UCSD-AML1 (cell line): ENCODE results near the gene OOSP4B.
"Not testable (repeated sequence)": the region's sequence is repeated elsewhere in the genome, so short reads cannot be mapped to it uniquely, and the experiment has no call there.

Source experiments
- DNase-seq: peaks from one replicate; lab custom pipeline; 2025; ENCODE audit not compliant: unreplicated experiment; lab: John Stamatoyannopoulos, UW

The OOSP4B gene

DNA sequence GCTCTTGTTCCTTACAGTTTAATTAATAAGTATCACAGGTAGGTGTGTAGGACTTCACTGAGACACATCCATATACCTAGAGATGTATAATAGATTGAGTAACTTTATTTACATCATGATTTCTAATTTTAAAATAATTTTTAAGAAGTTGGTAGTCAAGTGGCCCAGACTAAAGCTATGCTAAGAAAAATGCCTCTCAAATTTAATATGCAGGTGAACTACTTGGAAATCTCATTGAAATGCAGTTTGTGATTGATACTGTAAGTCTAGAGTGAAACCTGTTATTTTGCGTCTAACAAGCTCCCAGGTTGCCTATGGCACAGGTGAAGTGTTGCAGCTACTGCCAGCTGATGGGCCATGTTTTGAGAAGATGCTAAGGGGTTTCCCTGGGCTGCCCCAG lies at the start of gene OOSP4B:
Gene OOSP4B (plus strand): TSS at position 301 of the 400 bp plus-strand sequence.
- no peak for DNase-seq

GRCh38 chr11:59967677-59968394 lies 49.1 kb upstream of the OOSP4B start:
- DNase-seq = no peak

- DNase-seq = no peak
Observed at GRCh38 chr11:59968395-59968783, 48.6 kb upstream of the OOSP4B start.

DNA sequence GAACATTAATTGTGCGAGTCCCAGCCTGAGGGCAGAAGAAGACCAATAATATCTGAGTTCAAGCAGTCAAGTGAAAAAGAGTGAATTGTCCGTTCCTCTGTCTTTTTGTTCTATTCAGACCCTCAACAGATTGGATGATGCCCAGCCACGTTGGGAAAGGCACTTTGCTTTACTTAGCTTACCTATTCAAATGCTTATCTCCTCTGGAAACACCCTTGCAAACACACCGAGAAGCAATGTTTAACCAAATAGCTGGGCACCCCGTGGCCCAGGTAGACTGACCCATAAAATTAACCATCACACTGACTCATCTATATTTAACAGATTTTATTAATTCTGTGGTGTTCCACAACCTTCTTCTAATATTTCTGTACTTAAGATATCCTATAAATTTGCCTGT lies 43.9 kb upstream of the OOSP4B start:
- no peak for DNase-seq

DNA sequence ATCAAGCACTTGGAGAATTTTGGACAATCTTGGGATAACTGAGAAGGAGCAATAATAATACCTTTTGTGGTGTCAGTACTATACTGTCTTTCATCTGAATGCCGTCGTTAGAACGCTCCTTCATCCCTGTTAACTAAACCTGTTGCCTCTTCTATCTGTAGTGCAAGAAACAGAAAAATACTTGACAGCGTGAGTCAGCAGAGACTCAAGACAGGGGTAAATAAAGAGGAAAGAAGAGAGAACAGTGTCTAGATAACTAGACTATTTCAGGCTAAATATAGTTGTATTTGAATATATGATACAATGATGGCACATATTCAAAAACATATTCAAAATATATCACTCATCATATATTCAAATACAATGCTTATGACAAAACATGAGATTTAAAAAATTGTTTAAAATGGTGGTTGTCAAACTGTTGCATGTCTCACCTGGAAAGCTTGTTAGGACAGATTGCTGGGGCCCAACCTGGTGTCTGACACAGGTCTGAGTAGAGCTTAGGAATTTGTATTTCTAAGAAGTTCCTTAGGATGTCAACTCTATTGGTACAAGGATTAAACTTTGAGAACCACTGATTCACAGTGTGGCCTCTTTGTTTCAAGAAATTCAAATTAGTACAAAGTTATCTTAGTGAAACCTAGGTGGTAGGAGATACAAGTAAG lies 35.7 kb upstream of the OOSP4B start:
- no peak for DNase-seq

GRCh38 chr11:59982037-59982436 lies 34.9 kb upstream of the OOSP4B start:
- not testable (repeated sequence) for DNase-seq

DNA sequence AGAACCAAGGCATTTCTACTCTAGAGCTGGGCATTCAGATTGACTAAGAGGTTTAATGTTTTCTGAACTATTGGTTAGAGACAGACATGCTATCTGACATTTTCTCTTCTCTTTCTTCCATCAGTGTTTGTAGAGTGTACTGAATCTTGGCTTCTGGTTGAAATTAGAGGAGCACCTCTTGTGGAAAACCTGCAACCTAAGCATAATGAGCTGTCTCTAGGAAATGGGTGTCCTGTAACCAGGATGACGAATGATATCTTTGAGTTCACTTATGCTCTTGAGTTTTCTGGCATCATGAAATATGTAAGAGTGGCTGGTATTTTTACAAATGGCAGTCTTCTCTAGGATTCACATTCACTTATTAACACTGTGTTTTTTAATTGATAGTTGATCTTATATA lies 33.8 kb upstream of the OOSP4B start:
- DNase-seq = no peak

- DNase-seq = no peak
Observed at GRCh38 chr11:59984368-59984767, 32.6 kb upstream of the OOSP4B start.

DNA sequence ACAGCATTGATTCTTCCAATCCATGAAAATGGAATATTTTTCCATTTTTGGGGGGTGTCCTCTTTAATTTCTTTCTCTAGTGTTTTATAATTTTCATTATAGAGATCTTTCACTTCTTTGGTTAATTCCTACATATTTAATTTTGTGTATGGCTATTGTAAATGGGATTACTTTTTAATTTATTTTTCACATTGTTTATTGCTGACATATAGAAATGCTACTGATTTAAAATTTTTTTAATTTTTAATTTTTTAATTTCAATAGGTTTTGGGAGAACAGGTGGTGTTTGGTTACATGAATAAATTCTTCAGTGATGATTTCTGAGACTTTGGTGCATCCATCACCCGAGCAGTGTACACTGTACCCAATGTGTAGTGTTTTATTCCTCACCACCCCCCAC lies 26.6 kb upstream of the OOSP4B start:
- no peak for DNase-seq

DNA sequence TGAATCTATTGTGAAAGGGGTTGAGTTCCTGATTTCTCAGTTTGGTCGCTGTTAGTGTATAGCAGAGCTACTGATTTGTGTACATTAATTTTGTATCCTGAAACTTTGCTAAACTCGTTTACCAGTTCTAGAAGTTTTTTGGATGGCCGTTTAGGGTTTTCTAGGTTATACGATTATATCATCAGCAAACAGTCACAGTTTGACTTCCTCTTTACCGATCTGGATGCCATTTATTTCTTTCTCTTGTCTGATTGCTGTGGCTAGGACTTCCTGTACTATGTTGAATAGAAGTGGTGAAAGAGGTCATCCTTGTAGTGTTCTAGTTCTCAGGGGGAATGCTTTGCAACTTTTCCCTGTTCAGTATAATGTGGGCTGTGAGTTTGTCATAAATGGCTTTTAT lies 24.6 kb upstream of the OOSP4B start:
- DNase-seq = no peak

DNA sequence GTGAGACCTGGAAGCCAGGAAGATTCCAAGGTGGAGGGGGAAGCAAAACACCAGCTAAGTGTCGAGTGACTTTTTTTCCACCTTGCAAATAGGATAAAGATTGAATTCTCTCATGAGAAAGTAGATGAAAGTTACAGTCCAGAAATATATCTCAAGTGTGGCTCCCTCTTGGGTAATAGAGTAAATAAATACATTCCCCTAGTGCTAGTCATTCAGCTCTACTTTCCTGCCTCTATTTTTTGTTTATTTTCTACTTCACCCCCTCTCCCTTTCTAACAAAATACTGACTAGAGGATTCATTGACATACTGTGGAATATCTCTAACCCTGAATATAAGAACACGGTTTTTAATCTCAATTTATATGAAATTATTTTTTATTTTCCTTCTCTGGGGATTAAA lies 19.2 kb upstream of the OOSP4B start:
- DNase-seq = no peak

DNA sequence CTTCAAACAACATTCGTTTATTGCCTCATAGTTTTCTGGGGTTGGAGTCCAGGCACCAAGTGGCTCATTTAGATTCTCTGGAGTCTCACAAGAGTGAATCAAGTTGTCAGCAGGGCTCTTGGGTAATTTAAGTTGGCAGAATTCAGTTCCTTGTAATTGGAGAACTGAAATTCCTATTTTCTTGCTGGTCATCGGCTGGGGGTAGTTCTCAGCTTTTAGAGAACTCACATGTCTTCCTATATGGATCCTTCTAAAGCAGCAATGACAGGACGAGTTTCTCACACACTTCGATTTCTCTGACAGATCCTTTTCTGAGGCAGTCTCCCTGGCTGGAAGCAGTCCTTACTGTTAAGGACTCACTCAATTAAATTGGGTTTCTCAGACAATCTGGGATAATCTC lies 17.3 kb upstream of the OOSP4B start:
- no peak for DNase-seq

DNA sequence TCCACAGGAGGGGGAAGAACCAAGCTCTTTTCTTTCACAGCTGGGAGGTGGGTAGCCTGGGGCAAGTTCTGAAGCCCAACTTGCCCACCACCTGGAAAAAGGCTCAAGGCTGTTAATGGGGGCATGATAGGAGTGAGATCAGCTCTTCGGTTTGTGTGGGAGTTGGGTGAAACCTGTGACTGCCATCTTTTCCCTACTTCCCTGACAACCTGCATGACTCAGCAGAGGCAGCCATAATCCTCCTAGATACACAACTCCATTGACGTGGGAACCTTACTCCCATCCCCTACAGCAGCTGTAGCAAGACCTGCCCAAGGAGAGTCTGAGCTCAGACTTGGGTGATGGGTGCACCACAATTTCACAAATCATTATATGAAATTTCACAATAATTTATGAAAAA lies 13.3 kb upstream of the OOSP4B start:
- DNase-seq = no peak

GRCh38 chr11:60005360-60005759 lies 11.6 kb upstream of the OOSP4B start:
- DNase-seq = no peak

DNA sequence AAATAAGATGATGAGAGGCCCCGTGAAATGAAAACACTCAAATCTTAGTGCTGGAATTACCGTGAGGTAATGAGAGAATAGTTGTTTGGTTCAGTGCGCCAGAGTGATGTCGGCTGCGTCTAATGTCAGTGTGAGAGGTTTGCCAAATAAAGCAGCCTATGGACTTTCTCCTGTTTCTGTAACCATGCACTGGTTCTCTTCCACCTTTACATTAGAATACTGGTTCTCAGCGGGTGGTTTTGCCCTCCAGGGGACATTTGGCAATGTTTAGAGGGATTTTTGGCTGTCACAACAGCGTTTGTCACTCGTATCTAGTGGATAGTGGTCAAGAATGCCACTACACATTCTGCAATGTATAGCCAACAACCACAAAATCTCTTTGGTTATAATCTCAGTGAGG lies 1.1 kb downstream of the OOSP4B start:
- no peak for DNase-seq

DNA sequence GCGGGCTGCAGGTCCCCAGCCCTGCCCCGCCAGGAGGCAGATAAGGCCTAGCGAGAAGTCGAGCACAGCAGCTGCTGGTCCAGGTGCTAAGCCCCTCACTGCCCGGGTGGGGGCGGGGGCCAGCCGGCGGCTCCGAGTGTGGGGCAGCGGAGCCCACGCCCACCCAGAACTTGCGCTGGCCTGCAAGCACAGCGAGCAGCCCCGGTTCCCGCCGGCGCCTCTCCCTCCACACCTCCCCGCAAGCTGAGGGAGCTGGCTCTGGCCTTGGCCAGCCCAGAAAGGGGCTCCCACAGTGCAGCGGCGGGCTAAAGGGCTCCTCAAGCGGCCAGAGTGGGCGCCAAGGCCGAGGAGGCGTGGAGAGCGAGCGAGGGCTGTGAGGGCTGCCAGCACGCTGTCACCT lies 3.4 kb downstream of the OOSP4B start:
- not testable (repeated sequence) for DNase-seq

DNA sequence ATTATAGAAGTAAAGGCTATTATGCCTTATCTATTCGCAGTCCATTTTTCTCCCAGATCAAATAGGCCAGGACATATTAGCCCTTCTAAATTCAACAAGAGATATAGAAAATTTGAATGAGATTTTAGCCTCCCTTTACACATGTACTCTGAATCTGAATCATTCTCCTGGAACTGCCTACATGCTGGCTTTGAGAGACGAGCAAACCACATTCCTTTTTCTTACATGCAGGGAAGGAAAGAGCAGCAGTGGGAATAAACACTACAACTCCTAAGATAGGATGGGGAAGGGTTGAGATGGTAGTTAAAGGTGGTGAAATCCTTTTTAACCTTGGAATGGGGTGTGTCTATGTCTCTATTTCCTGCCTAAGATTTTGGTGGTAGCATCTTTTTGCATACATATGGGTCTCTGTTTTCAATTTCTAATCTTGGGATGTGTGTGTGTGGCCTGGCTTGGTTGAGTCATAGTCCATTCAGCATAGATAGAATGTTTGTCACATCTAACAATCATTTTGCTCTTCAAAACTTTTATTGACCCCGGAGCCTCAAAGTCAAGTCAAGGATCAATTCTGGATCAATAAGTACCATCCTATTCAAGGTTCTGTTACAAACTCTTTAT lies 12.1 kb downstream of the OOSP4B start:
- DNase-seq = no peak

DNA sequence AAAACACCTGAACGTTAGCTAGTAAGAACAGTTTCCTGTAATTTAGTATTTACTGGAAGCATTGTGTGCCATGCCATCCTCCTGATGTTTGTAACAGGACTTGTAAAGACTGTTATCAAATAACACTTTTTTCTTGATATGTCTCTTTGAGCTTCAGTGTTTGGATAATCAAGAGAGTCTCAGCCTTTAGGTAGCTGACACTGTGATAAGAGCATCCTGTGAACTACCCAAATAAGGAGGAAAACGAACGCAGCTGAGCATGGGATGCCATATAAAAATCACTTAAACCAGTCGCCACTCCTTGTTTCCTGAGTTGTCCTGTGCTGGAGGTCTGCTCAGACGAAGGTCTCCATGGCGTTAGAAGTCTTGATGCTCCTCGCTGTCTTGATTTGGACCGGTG lies 23.1 kb downstream of the OOSP4B start, which contains the start of gene OOSP2:
Gene OOSP2 (plus strand): TSS at position 301 of the 400 bp plus-strand sequence. CDS start 51 bp downstream, at position 352.
- no peak for DNase-seq

DNA sequence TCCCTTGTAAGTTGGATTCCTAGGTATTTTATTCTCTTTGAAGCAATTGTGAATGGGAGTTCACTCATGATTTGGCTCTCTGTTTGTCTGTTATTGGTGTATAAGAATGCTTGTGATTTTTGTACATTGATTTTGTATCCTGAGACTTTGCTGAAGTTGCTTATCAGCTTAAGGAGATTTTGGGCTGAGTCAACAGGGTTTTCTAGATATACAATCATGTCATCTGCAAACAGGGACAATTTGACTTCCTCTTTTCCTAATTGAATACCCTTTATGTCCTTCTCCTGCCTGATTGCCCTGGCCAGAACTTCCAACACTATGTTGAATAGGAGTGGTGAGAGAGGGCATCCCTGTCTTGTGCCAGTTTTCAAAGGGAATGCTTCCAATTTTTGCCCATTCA lies 33.4 kb downstream of the OOSP4B start:
- DNase-seq = not testable (repeated sequence)

DNA sequence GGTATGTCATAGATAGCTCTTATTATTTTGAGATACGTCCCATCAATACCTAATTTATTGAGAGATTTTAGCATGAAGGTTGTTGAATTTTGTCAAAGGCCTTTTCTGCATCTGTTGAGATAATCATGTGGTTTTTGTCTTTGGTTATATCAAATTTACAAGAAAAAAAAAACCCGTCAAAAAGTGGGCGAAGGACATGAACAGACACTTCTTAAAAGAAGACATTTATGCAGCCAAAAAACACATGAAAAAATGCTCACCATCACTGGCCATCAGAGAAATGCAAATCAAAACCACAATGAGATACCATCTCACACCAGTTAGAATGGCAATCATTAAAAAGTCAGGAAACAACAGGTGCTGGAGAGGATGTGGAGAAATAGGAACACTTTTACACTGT lies 33.9 kb downstream of the OOSP4B start:
- DNase-seq = not testable (repeated sequence)

DNA sequence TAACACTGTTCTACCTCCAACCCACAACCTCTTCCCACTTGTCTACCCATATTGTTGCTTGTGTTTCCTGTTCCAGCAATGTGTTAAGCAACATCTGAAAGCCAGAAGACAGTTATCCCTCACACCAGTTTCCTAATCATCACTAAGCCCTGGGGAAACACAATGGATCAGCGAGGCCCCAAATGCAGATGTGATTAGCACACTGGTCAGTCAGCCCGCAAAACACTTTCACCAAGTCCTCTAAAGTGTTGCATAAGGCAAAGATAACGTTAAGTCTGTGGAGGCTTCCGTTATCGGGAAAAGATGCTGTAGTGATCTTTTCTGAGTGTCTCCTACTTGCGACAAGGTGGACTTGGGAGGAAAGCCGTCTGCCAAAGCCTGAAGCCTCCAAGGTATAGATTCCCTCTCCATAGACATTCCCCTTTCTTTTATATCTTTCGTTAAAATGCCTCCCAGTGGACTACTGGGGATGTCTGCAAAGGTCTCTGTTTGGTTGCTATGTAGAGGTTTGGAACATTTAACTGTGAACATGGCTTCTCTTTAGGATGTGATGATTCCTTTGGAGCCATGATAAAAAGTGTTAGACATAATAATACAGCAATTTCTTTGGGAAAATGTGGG lies 39.5 kb downstream of the OOSP4B start, which contains the start of gene MS4A3:
Gene MS4A3 (plus strand): TSS at position 317 of the 621 bp plus-strand sequence. CDS start 4,496 bp downstream, outside the sequence.
- DNase-seq = no peak

GRCh38 chr11:60059052-60059451 lies 42.1 kb downstream of the OOSP4B start:
- no peak for DNase-seq
